IMR-90 (cell line): ENCODE measurements around the gene FOXK2. TPM values are rescaled to one million over a fixed set of nuclear protein-coding genes. Genes with fewer than 3 reads are reported as not detected.

Experiments
- CEBPB ChIP-seq: IDR thresholded peaks from 2 replicates; pipeline ENCODE4 v1.6.1; 2012; ENCODE audit warnings: low read depth, low read length, improper control_type of control experiment
- ELK1 ChIP-seq: fragments of 150-350 bp; IDR thresholded peaks from 2 replicates; pipeline ENCODE4 v1.6.1; 2016; ENCODE audit warnings: low read depth, mild to moderate bottlenecking, low read length, moderate library complexity, borderline replicate concordance
- MXI1 ChIP-seq: IDR thresholded peaks from 2 replicates; pipeline ENCODE4 v1.6.1; 2012; ENCODE audit warnings: low read depth, mild to moderate bottlenecking, low read length, moderate library complexity, borderline replicate concordance
- NFE2L2 ChIP-seq: fragments of 150-350 bp; IDR thresholded peaks from 2 replicates; pipeline ENCODE4 v1.6.1; 2016; ENCODE audit warnings: low read depth, mild to moderate bottlenecking, low read length
- RFX5 ChIP-seq: IDR thresholded peaks from 2 replicates; pipeline ENCODE4 v1.8.0; 2012; ENCODE audit warnings: low read depth, mild to moderate bottlenecking, low read length, moderate library complexity
- polyA plus RNA-seq, 3 experiments: library from polyadenylated mRNA; depleted of rRNA; stranded (reverse); fragments of >200 nt; gene quantifications; 2 replicates each; pipeline ENCODE4 v1.2.3, GENCODE V29; 2012; ENCODE audit warnings: low replicate concordance in 1 of 3
- total RNA-seq: library from RNA; depleted of rRNA; stranded (reverse); fragments of >200 nt; gene quantifications from 2 replicates; pipeline ENCODE4 v1.2.3, GENCODE V29; 2012

Gene FOXK2
- total and polyA plus RNA-seq, 2 of the 4 experiments (the other 2 are of a cell fraction): 12.5 to 20.0 TPM

GRCh38 chr17:82518826-82519810, at the start of gene FOXK2 (continued):
- no peak for TF ChIP-seq ELK1
- TF ChIP-seq RFX5: no peak
- no peak for TF ChIP-seq NFE2L2
- TF ChIP-seq CEBPB: no peak
- peak; percentile 64; the same call in 1 of the 2 replicates for TF ChIP-seq MXI1
